Uterus (tissue), 2 donors: Measurements from ENCODE around the gene DDHD1.

Experiments used
- CTCF ChIP-seq, 4 experiments: fragments of 200-600 bp in 2 of 4; fragments of 450-650 bp in 2 of 4; sonication (generic) in 2 of 4; IDR thresholded peaks; one replicate each; pipeline ENCODE4 v1.5.1; 2016 to 2019; ENCODE audit warnings: antibody characterized with exemption in 4 of 4, mild to moderate bottlenecking in 2 of 4, moderate library complexity in 1 of 4
- POLR2A ChIP-seq, 2 donors: fragments of 450-650 bp; IDR thresholded peaks; one replicate each; pipeline ENCODE4 v1.6.1; 2016; ENCODE audit warnings: antibody characterized with exemption in 2 of 2, mild to moderate bottlenecking in 1 of 2, moderate library complexity in 1 of 2

- no peak for TF ChIP-seq CTCF (IDR thresholded peaks at IDR 0.05)
- TF ChIP-seq POLR2A (IDR thresholded peaks at IDR 0.05): no peak
Observed at GRCh38 chr14:53011053-53011462, 142.1 kb downstream of the DDHD1 start.
